HCT116 (cell line): ENCODE data around the gene TCP11L2.

Experiments
- EZH2 ChIP-seq: fragments of 200-600 bp; sonication (generic); IDR thresholded peaks from 2 replicates; pipeline ENCODE4 v1.6.1; 2017; ENCODE audit warnings: antibody characterized with exemption, mixed run types
- POLR2A ChIP-seq: IDR thresholded peaks from 2 replicates; pipeline ENCODE4 v1.7.0; 2011; ENCODE audit warnings: borderline replicate concordance; ENCODE audit not compliant: insufficient read depth, insufficient read length; ENCODE audit errors: extremely low read depth
- TF ChIP-seq, protein P1 (sequence below), 3 experiments: fragments of 200-600 bp in 1 of 3; sonication (generic) in 1 of 3; IDR thresholded peaks in 2 of 3; conservative IDR thresholded peaks in 1 of 3; 2 replicates each; pipeline ENCODE4 v1.5.1; 2012 to 2017; ENCODE audit warnings: low read depth in 2 of 3, low read length in 2 of 3, antibody characterized with exemption in 1 of 3, borderline replicate concordance in 1 of 3, control low read depth in 1 of 3, mild to moderate bottlenecking in 1 of 3, mixed read lengths in 1 of 3, mixed run types in 1 of 3, moderate library complexity in 1 of 3; ENCODE audit not compliant: insufficient read depth in 1 of 3

DNA sequence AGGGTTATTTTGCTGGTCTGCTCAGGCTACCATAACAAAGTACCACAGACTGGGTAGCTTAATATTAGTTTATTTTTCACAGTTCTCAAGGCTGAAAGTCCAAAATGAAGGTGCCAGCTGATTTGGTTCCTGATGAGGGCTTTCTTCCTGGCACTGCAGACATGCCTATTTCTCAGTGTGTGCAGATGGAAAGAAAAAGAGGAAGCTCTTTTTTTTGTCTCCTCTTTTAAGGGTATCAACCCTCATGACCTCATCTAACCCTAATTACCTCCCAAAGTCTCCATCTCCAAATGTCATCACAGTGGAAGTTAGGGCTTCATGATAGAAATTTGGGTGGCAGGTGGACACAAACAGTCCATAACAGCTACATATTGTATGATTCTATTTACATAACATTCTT is 30.0 kb downstream of the TCP11L2 start:
- TF ChIP-seq POLR2A, result no peak
- no peak for TF ChIP-seq EZH2
- TF ChIP-seq, protein P1, sequence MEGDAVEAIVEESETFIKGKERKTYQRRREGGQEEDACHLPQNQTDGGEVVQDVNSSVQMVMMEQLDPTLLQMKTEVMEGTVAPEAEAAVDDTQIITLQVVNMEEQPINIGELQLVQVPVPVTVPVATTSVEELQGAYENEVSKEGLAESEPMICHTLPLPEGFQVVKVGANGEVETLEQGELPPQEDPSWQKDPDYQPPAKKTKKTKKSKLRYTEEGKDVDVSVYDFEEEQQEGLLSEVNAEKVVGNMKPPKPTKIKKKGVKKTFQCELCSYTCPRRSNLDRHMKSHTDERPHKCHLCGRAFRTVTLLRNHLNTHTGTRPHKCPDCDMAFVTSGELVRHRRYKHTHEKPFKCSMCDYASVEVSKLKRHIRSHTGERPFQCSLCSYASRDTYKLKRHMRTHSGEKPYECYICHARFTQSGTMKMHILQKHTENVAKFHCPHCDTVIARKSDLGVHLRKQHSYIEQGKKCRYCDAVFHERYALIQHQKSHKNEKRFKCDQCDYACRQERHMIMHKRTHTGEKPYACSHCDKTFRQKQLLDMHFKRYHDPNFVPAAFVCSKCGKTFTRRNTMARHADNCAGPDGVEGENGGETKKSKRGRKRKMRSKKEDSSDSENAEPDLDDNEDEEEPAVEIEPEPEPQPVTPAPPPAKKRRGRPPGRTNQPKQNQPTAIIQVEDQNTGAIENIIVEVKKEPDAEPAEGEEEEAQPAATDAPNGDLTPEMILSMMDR (IDR thresholded peaks at IDR 0.05 in 2 of 3, conservative IDR thresholded peaks at IDR 0.05 in 1 of 3; ENCODE audit: borderline replicate concordance in 1 of 3, insufficient read depth in 1 of 3, low read depth in 2 of 3, low read length in 2 of 3), result no peak
